GM21515 (cell line): ENCODE measurements around the gene IL36RN.

Source experiments
- ATAC-seq: cut with Tn5 transposase; IDR thresholded peaks from one replicate; pipeline ENCODE4 v1.9.1; 2021; ENCODE audit not compliant: unreplicated experiment

The IL36RN gene

GRCh38 chr2:113058998-113059960, at the start of gene IL36RN:
IL36RN (plus strand) TSS chr2:113059198; CDS start chr2:113059439, 241 bp downstream.
- ATAC-seq: no peak

- no peak for ATAC-seq
Observed at GRCh38 chr2:113009622-113010021, 49.4 kb upstream of the IL36RN start.

- ATAC-seq: no peak
Observed at GRCh38 chr2:113010088-113010487, 48.9 kb upstream of the IL36RN start.

GRCh38 chr2:113011108-113011507, 47.9 kb upstream of the IL36RN start:
- no peak for ATAC-seq

GRCh38 chr2:113012436-113013335, 46.3 kb upstream of the IL36RN start:
- no peak for ATAC-seq

GRCh38 chr2:113013336-113013661, 45.7 kb upstream of the IL36RN start:
- no peak for ATAC-seq

- no peak for ATAC-seq
Observed at GRCh38 chr2:113014067-113014466, 44.9 kb upstream of the IL36RN start.

GRCh38 chr2:113015042-113015441, 44.0 kb upstream of the IL36RN start:
- ATAC-seq: no peak

- no peak for ATAC-seq
Observed at GRCh38 chr2:113015655-113016054, 43.3 kb upstream of the IL36RN start.

GRCh38 chr2:113018509-113018908, 40.5 kb upstream of the IL36RN start:
- ATAC-seq: no peak

- ATAC-seq: no peak
Observed at GRCh38 chr2:113021312-113021711, 37.7 kb upstream of the IL36RN start.

- ATAC-seq: no peak
Observed at GRCh38 chr2:113024764-113025163, 34.2 kb upstream of the IL36RN start.

GRCh38 chr2:113025737-113026136, 33.3 kb upstream of the IL36RN start:
- ATAC-seq: no peak

GRCh38 chr2:113027691-113028090, 31.3 kb upstream of the IL36RN start:
- ATAC-seq: no peak

- ATAC-seq: no peak
Observed at GRCh38 chr2:113028112-113028511, 30.9 kb upstream of the IL36RN start.

- ATAC-seq: no peak
Observed at GRCh38 chr2:113032737-113033136, 26.3 kb upstream of the IL36RN start.

- no peak for ATAC-seq
Observed at GRCh38 chr2:113034016-113034415, 25.0 kb upstream of the IL36RN start.

- ATAC-seq: no peak
Observed at GRCh38 chr2:113036763-113037162, 22.2 kb upstream of the IL36RN start.

GRCh38 chr2:113038291-113038690, 20.7 kb upstream of the IL36RN start:
- no peak for ATAC-seq

GRCh38 chr2:113039158-113039557, 19.8 kb upstream of the IL36RN start:
- no peak for ATAC-seq

GRCh38 chr2:113039719-113040118, 19.3 kb upstream of the IL36RN start:
- ATAC-seq: no peak

- ATAC-seq: no peak
Observed at GRCh38 chr2:113041871-113042270, 17.1 kb upstream of the IL36RN start.
